Cardiac fibroblast (primary cell): Measurements from ENCODE around the gene SVIP.

Experiments used
- DNase-seq, 2 donors: peaks; one replicate each; pipeline versions ENCODE4 v3.0.0 to v3.0.0-alpha.2; 2010; ENCODE audit warnings: low read depth in 2 of 2
- H3K4me3 ChIP-seq, 2 donors: replicated peaks in 1 of 2; 1 replicate in 1 of 2; 2 replicates in 1 of 2; pipeline ENCODE4 v1.5.1; 2011; ENCODE audit warnings: low read depth in 2 of 2, low read length in 2 of 2, mild to moderate bottlenecking in 2 of 2, moderate library complexity in 1 of 2
- TF ChIP-seq, protein P1 (sequence below): IDR thresholded peaks from one replicate; pipeline ENCODE4 v1.5.1; 2011; ENCODE audit warnings: low read depth, mild to moderate bottlenecking, low read length, inconsistent platforms

Gene SVIP

GRCh38 chr11:22859756-22860155 is 30.2 kb upstream of the SVIP start:
- H3K4me3 ChIP-seq, result no peak overlapping the region
- TF ChIP-seq, protein P1, sequence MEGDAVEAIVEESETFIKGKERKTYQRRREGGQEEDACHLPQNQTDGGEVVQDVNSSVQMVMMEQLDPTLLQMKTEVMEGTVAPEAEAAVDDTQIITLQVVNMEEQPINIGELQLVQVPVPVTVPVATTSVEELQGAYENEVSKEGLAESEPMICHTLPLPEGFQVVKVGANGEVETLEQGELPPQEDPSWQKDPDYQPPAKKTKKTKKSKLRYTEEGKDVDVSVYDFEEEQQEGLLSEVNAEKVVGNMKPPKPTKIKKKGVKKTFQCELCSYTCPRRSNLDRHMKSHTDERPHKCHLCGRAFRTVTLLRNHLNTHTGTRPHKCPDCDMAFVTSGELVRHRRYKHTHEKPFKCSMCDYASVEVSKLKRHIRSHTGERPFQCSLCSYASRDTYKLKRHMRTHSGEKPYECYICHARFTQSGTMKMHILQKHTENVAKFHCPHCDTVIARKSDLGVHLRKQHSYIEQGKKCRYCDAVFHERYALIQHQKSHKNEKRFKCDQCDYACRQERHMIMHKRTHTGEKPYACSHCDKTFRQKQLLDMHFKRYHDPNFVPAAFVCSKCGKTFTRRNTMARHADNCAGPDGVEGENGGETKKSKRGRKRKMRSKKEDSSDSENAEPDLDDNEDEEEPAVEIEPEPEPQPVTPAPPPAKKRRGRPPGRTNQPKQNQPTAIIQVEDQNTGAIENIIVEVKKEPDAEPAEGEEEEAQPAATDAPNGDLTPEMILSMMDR, result no peak
- no peak for DNase-seq

- TF ChIP-seq, protein P1, result no peak
- DNase-seq, result no peak
Observed at GRCh38 chr11:22851477-22851876, 21.9 kb upstream of the SVIP start.

GRCh38 chr11:22846726-22847125 is 17.1 kb upstream of the SVIP start:
- H3K4me3 ChIP-seq, result no peak overlapping the region
- DNase-seq, result no peak
- TF ChIP-seq, protein P1, result no peak

More at GRCh38 chr11:22851477-22851876, 21.9 kb upstream of the SVIP start:
- H3K4me3 ChIP-seq, result no peak overlapping the region

DNA sequence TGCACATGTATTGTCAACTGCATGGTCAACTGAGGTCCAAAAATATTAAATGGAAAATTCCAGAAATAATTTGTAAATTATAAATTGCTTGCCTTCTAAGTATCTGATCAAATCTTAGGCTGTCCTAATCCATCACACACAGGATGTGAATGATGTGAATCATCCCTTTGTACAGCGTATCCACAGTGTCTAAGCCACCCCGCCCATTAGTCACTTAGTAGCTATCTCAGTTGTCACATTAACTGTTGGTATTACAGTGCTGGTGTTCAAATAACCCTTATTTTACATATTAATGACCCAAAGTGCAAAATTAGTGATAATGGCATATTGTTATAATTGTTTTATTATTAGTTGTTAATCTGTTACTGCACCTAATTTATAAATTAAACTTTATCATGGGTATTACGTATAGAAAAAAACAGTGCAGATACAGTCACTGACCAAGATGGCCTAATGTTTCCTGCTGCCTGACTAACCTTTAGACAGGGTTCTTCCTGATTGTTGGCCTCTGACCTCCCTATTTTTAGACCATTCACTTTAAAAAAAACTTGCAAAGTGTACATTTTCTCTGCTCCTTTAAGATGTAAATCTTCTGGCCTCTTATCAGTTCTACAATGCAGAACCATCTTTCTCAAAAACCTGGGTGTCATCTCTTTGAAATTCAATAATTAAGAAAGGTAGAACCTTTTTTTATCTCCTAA is 2.9 kb upstream of the SVIP start:
- peak in 1 of 2 donors; percentile 34 for DNase-seq
- TF ChIP-seq, protein P1, result no peak
- no peak overlapping the region for H3K4me3 ChIP-seq

DNA sequence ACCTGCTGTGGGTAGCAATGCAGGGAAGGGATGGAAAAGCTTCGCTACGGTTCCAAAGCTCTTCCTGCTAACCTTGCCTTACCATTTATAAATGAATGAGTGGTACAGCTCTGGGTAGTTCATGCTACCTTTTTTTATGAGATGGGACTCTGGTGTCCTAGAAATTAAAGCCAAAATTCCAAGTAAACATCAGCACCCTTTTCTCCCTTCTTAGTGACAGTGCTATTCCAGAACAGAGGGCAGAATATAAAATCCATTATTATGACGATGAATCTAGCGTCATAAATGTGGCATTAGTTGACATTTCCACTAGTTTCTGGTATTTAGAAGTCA is 447 bp upstream of the SVIP start:
- TF ChIP-seq, protein P1, result no peak
- H3K4me3 ChIP-seq, result peak overlapping the region; percentile 25 to 89
- DNase-seq, result no peak

- TF ChIP-seq, protein P1, result no peak
- DNase-seq, result no peak
- H3K4me3 ChIP-seq, result peak overlapping the region in 1 of 2 donors; percentile 89
Observed at GRCh38 chr11:22828373-22828772, 1.2 kb downstream of the SVIP start.

- TF ChIP-seq, protein P1, result no peak
- DNase-seq, result no peak
- no peak overlapping the region for H3K4me3 ChIP-seq
Observed at GRCh38 chr11:22822203-22822602, 7.4 kb downstream of the SVIP start.
